GM12878 (cell line): Measurements from ENCODE around the gene PACS2. TPM values are rescaled to one million over a fixed set of nuclear protein-coding genes. Genes with fewer than 3 reads are reported as not detected.

Experiments
- ATAC-seq: fragments of 200-7000 bp; cut with Tn5 transposase; 3 replicates; pipeline ENCODE4 v1.9.1; 2020; ENCODE audit warnings: mild to moderate bottlenecking, moderate library complexity
- BruUV-seq: library from RNA; stranded (reverse); fragments of 400-500 nt; replicated peaks from 2 replicates; lab custom pipeline; 2021; lab: Mats Ljungman, UMichigan
- CTCF ChIA-PET: fragments of 300-600 bp; sonication (Branson Sonifier 250); formaldehyde crosslinking; extraction: SDS; loops from one replicate; lab custom pipeline; 2021; ENCODE audit warnings: inconsistent platforms; lab: Yijun Ruan, JAX
- POLR2A ChIA-PET: fragments of 350-600 bp; formaldehyde crosslinking; extraction: SDS; loops from one replicate; lab custom pipeline; 2021; ENCODE audit warnings: inconsistent platforms; lab: Charles Lee
- RAD21 ChIA-PET: fragments of 300-600 bp; sonication (Branson Sonifier 250); formaldehyde crosslinking; loops from one replicate; lab custom pipeline; 2023; ENCODE audit warnings: antibody characterized with exemption; ENCODE audit not compliant: unreplicated experiment; lab: Charles Lee
- SMC1A ChIA-PET: fragments of 300-600 bp; sonication (Branson Sonifier 250); formaldehyde crosslinking; loops from one replicate; lab custom pipeline; 2023; ENCODE audit not compliant: unreplicated experiment, uncharacterized antibody; lab: Charles Lee
- DNase-seq: peaks from one replicate; pipeline ENCODE4 v3.0.0-alpha.2; 2011; ENCODE audit warnings: low read depth, low spot score
- FAIRE-seq: peaks from 3 replicates; lab custom pipeline; 2011; peaks lifted over from hg19 to GRCh38; lab: Jason Lieb, UNC
- H2AFZ ChIP-seq: 2 replicates; pipeline ENCODE4 v1.6.0; 2011; ENCODE audit warnings: low read depth, low read length, control low read depth; ENCODE audit not compliant: control insufficient read depth
- H3K27ac ChIP-seq: 2 replicates; pipeline ENCODE4 v1.5.1; 2011; ENCODE audit warnings: control low read depth; ENCODE audit not compliant: control insufficient read depth, insufficient read depth
- H3K27me3 ChIP-seq, 2 experiments: replicated peaks in 1 of 2; 2 replicates each; pipeline versions ENCODE4 v1.6.0 to v1.6.1; 2011; ENCODE audit warnings: low read length in 1 of 2; ENCODE audit not compliant: control insufficient read depth in 2 of 2, insufficient read depth in 2 of 2
- H3K36me3 ChIP-seq, 2 experiments: 2 replicates each; pipeline ENCODE4 v1.5.1; 2011; ENCODE audit warnings: low read length in 1 of 2; ENCODE audit not compliant: control insufficient read depth in 2 of 2, insufficient read depth in 2 of 2
- H3K4me1 ChIP-seq: 2 replicates; pipeline ENCODE4 v1.6.1; 2011; ENCODE audit warnings: mild to moderate bottlenecking, low read length, moderate library complexity, mixed read lengths; ENCODE audit not compliant: control insufficient read depth, insufficient read depth
- H3K4me2 ChIP-seq: 2 replicates; pipeline ENCODE4 v1.6.0; 2011; ENCODE audit warnings: control low read depth; ENCODE audit not compliant: control insufficient read depth, insufficient read depth
- H3K4me3 ChIP-seq: fragments of 200-600 bp; sonication (generic); 2 replicates; pipeline ENCODE4 v1.5.1; 2016
- H3K79me2 ChIP-seq: 2 replicates; pipeline ENCODE4 v1.6.0; 2011; ENCODE audit warnings: low read length; ENCODE audit not compliant: control insufficient read depth, insufficient read depth
- H3K9ac ChIP-seq: 2 replicates; pipeline ENCODE4 v1.8.0; 2011; ENCODE audit warnings: low read length, control low read depth, mixed read lengths; ENCODE audit not compliant: control insufficient read depth, insufficient read depth
- H3K9me3 ChIP-seq: replicated peaks from 3 replicates; pipeline ENCODE4 v1.5.1; 2011; ENCODE audit warnings: mild to moderate bottlenecking, low read length; ENCODE audit not compliant: control insufficient read depth, insufficient read depth
- H4K20me1 ChIP-seq: 2 replicates; pipeline ENCODE4 v1.6.0; 2011; ENCODE audit not compliant: control insufficient read depth, insufficient read depth
- CBX3 ChIP-seq: fragments of 200-600 bp; sonication (generic); IDR thresholded peaks from 2 replicates; pipeline ENCODE4 v1.6.1; 2016; ENCODE audit warnings: low read depth, borderline replicate concordance
- EGR1 ChIP-seq, 2 experiments: IDR thresholded peaks; 1 replicate in 1 of 2; 2 replicates in 1 of 2; pipeline ENCODE4 v1.6.1; 2011 to 2012; ENCODE audit warnings: low read depth in 2 of 2, low read length in 2 of 2, borderline replicate concordance in 1 of 2, mild to moderate bottlenecking in 1 of 2, moderate library complexity in 1 of 2
- KAT2A ChIP-seq: conservative IDR thresholded peaks from 2 replicates; pipeline ENCODE4 v1.6.1; 2011; ENCODE audit warnings: low read depth, low read length; ENCODE audit not compliant: control insufficient read depth
- MYB ChIP-seq: fragments of 150-350 bp; IDR thresholded peaks from 2 replicates; pipeline ENCODE4 v1.6.1; 2014; ENCODE audit warnings: mild to moderate bottlenecking, low read depth, low read length, borderline replicate concordance
- NFXL1 ChIP-seq: fragments of 450-650 bp; IDR thresholded peaks from 2 replicates; pipeline ENCODE4 v1.6.1; 2017; ENCODE audit warnings: antibody characterized with exemption, mild to moderate bottlenecking, borderline replicate concordance
- NR2F1 ChIP-seq: fragments of 450-650 bp; conservative IDR thresholded peaks from 2 replicates; pipeline ENCODE4 v1.6.1; 2017; ENCODE audit warnings: mild to moderate bottlenecking
- RELB ChIP-seq: fragments of 450-650 bp; IDR thresholded peaks from 2 replicates; pipeline ENCODE4 v1.6.1; 2017; ENCODE audit warnings: low read depth, mild to moderate bottlenecking, moderate library complexity
- RFX5 ChIP-seq: IDR thresholded peaks from 2 replicates; pipeline ENCODE4 v1.6.1; 2011; ENCODE audit warnings: low read depth, low read length, improper control_type of control experiment
- SMC3 ChIP-seq: IDR thresholded peaks from 2 replicates; pipeline ENCODE4 v1.6.1; 2011; ENCODE audit warnings: low read length, improper control_type of control experiment, borderline replicate concordance
- TARDBP ChIP-seq: IDR thresholded peaks from 2 replicates; pipeline ENCODE4 v1.6.1; 2016; ENCODE audit warnings: borderline replicate concordance
- TCF7 ChIP-seq: IDR thresholded peaks from 2 replicates; pipeline ENCODE4 v1.6.1; 2014; ENCODE audit warnings: antibody characterized with exemption, borderline replicate concordance
- WRNIP1 ChIP-seq: IDR thresholded peaks from 2 replicates; pipeline ENCODE4 v1.6.1; 2011; ENCODE audit warnings: low read depth, low read length, improper control_type of control experiment, borderline replicate concordance
- ZBED1 ChIP-seq: IDR thresholded peaks from 2 replicates; pipeline ENCODE4 v1.6.1; 2016; ENCODE audit warnings: borderline replicate concordance
- ZNF274 ChIP-seq: IDR thresholded peaks from one replicate; pipeline ENCODE4 v1.8.0; 2011; ENCODE audit not compliant: insufficient read length, insufficient read depth
- ZNF622 ChIP-seq: fragments of 450-650 bp; IDR thresholded peaks from 2 replicates; pipeline ENCODE4 v1.6.1; 2017; ENCODE audit warnings: mild to moderate bottlenecking, inconsistent platforms
- ZSCAN29 ChIP-seq: fragments of 450-650 bp; IDR thresholded peaks from 2 replicates; pipeline ENCODE4 v1.6.1; 2017; ENCODE audit warnings: mild to moderate bottlenecking, moderate library complexity
- WGBS: methylation state at CpG from one replicate; pipeline ENCODE4 v1.1.6; 2016; ENCODE audit warnings: low lambda C conversion rate; ENCODE audit not compliant: insufficient replicate concordance, insufficient coverage; ENCODE audit errors: missing lambda C conversion rate; 5-methylcytosine and 5-hydroxymethylcytosine counted together
- in situ Hi-C: fragments of 300-500 bp; cut with MboI; formaldehyde crosslinking; loops from 9 replicates; pipeline ENCODE4 v1.14.3; 2018; ENCODE audit warnings: mixed read lengths
- intact Hi-C: fragments of 100-400 bp; cut with micrococcal nuclease; formaldehyde crosslinking; loops from one replicate; pipeline ENCODE4 v1.14.2; 2022; ENCODE audit not compliant: unreplicated experiment
- polyA plus RNA-seq, 11 experiments: library from polyadenylated mRNA; depleted of rRNA in 4 of 11; unstranded in 6 of 11; stranded (reverse) in 5 of 11; fragments of >200 nt; fragmentation: Nextera tagmentation in 4 of 11; fragmentation: Illumina TruSeq in 1 of 11; extraction: Ambion mirVana in 4 of 11; extraction: Trizol in 1 of 11; gene quantifications; 1 replicate in 1 of 11; 2 replicates in 10 of 11; pipeline versions ENCODE4 v1.2.1 to v1.2.3, GENCODE V29; 2011 to 2016; ENCODE audit warnings: inconsistent platforms in 2 of 11, missing spikeins in 2 of 11, low read depth in 1 of 11
- total RNA-seq, 4 experiments: library from RNA; depleted of rRNA in 3 of 4; stranded (reverse); fragments of >200 nt in 3 of 4; fragmentation: Illumina TruSeq in 1 of 4; extraction: Trizol in 1 of 4; gene quantifications; 2 replicates each; pipeline versions ENCODE4 v1.2.1 to v1.2.3, GENCODE V29; 2013 to 2021
- TF ChIP-seq, protein P1 (sequence below): IDR thresholded peaks from 2 replicates; pipeline ENCODE4 v1.6.1; 2011; ENCODE audit warnings: low read depth, mild to moderate bottlenecking, low read length, moderate library complexity, borderline replicate concordance; ENCODE audit errors: extremely low read depth

Gene PACS2
- total and polyA plus RNA-seq, 10 of the 15 experiments (the other 5 are each of a cell fraction or from before 2014, with no cell fraction given), result 0.21 to 37.3 (median 9.4) TPM

DNA sequence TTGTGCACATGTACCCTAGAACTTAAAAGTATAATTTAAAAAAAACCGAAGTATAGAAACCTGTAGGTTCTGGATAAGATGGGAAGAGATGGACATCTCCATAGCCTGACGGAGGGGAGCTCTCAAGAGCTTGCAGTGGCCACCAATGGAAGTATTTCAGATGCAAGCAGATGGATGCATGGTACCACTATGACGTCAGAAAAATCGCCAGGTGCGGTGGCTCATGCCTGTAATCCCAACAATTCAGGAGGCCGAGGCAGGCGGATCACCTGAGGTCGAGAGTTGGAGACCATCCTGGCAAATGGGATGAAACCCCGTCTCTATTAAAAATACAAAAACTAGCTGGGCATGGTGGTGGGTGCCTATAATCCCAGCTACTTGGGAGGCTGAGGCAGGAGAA, 87.2 kb downstream of the PACS2 start:
- SMC1A ChIA-PET, result no interaction called here

More for the DNA sequence above, 87.2 kb downstream of the PACS2 start:
- Histone ChIP-seq H3K4me1 (peaks cover 23% of the 10 kb centered on the region), H2AFZ (no peak overlapping the region)
- TF ChIP-seq SMC3, result no peak
- TF ChIP-seq ZNF274, result no peak
- no peak for TF ChIP-seq NR2F1
- TF ChIP-seq, protein P1, sequence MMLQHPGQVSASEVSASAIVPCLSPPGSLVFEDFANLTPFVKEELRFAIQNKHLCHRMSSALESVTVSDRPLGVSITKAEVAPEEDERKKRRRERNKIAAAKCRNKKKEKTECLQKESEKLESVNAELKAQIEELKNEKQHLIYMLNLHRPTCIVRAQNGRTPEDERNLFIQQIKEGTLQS, result no peak
- no peak for TF ChIP-seq ZSCAN29
- TF ChIP-seq NFXL1, result no peak
- TF ChIP-seq CBX3, result no peak
- no peak for TF ChIP-seq TARDBP
- TF ChIP-seq ZNF622, result no peak
- no peak for TF ChIP-seq EGR1 (IDR thresholded peaks at IDR 0.05; ENCODE audit: borderline replicate concordance in 1 of 2, low read depth in 2 of 2, low read length in 2 of 2)
- no peak for TF ChIP-seq KAT2A
- no peak for TF ChIP-seq MYB
- no peak for TF ChIP-seq ZBED1
- no peak for TF ChIP-seq TCF7
- TF ChIP-seq RELB, result no peak
- TF ChIP-seq WRNIP1, result no peak
- no peak for TF ChIP-seq RFX5
- TF ChIP-seq, all 136 proteins: peak for 0
- RAD21 ChIA-PET, result no interaction called here
- POLR2A ChIA-PET, result no interaction called here
- H4K20me1 ChIP-seq, result no peaks in the 10 kb centered on the region
- H3K9me3 ChIP-seq, result no peaks in the 10 kb centered on the region; the same call in 2 of the 3 replicates
- no peak overlapping the region for H3K9ac ChIP-seq
- H3K79me2 ChIP-seq, result peaks cover 15% of the 10 kb centered on the region
- FAIRE-seq (no peak), ATAC-seq (no peak), DNase-seq (no peak)
- no peak overlapping the region for H3K27ac ChIP-seq
- H3K27me3 ChIP-seq, result no peaks in the 10 kb centered on the region
- no peak overlapping the region for H3K4me2 ChIP-seq
- BruUV-seq, result no TSS peak
- WGBS, result 91% methylated on average over 9 of the region's 9 CpGs
- peaks cover 1 to 12% of the 10 kb centered on the region in 2 experiments; a peak in 3 of 4 replicates for H3K36me3 ChIP-seq
- CTCF ChIA-PET, result no interaction called here
- in situ Hi-C loops (no loop called here), intact Hi-C loops (no loop called here)
- no peak overlapping the region for H3K4me3 ChIP-seq
